ENCODE measurements around the gene DNAJC17.

The DNAJC17 gene

DNA sequence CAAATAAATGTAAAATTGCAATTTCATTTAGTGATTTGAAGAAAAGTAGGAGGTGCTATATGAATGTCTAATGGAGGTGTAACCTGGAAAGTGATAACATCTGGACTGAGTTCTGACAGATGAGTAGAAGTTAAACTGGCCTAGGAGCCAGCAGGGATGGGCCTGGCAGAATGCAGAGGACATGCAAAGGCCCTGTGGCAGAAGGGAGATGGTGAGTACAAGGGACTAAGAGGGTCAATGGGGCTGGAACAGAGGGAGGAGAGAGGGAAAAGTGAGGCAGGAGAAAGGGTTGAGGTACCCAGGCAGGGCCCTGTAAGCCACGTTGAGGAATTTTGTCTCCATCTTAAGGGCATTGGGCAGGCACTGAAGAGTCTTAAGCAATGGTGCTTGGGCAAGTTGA, 24.6 kb upstream of the DNAJC17 start:
- TF ChIP-seq, protein P1, sequence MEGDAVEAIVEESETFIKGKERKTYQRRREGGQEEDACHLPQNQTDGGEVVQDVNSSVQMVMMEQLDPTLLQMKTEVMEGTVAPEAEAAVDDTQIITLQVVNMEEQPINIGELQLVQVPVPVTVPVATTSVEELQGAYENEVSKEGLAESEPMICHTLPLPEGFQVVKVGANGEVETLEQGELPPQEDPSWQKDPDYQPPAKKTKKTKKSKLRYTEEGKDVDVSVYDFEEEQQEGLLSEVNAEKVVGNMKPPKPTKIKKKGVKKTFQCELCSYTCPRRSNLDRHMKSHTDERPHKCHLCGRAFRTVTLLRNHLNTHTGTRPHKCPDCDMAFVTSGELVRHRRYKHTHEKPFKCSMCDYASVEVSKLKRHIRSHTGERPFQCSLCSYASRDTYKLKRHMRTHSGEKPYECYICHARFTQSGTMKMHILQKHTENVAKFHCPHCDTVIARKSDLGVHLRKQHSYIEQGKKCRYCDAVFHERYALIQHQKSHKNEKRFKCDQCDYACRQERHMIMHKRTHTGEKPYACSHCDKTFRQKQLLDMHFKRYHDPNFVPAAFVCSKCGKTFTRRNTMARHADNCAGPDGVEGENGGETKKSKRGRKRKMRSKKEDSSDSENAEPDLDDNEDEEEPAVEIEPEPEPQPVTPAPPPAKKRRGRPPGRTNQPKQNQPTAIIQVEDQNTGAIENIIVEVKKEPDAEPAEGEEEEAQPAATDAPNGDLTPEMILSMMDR (IDR thresholded peaks at IDR 0.05; ENCODE audit: insufficient read depth, low read depth, low read length, missing control alignments) = no peak
- no peak for DNase-seq (ENCODE audit: low read depth)
- no peak overlapping the region for H3K4me3 ChIP-seq (ENCODE audit: low read length)

DNA sequence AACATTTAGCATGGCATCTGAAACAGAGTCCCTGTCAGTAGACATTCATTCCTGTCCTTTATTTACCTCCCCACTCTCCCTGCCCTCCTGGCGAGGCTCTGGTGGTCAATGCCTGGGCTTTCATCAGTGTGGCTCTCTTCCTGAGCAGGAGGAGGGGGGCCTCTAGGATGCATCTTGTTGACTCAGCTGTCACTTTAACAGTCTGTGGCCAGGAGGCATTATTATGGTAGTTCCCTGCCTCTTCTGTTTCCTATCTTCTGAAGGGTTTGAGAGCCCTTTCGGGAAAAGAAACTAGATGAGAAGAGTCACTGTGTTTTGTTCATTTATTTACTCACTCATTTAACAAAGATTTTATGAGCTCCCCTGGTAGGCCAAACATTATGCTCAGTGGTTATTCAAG, 23.6 kb upstream of the DNAJC17 start:
- TF ChIP-seq, protein P1 (IDR thresholded peaks at IDR 0.05; ENCODE audit: insufficient read depth, low read depth, low read length, missing control alignments) = no peak
- no peak overlapping the region for H3K4me3 ChIP-seq (ENCODE audit: low read length)
- DNase-seq (ENCODE audit: low read depth) = no peak

DNA sequence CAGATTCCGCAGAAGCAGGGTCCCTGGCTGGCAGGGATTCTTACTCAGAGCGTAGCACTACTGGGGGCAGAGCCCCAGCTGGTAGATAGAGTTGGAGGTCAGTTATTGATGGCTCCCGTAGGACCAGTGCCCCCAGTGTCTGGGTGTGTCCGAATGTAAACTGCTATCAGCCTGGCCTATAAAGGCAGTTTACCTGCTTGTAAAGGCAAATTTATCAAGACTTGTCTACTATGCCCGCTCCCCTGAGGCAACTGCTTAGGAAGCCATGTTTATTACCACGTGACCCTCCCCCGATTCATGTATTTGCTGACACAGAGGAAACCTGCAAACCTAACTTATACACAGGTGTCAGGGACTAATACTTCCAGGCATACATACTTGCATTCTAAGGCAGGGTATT, 21.8 kb upstream of the DNAJC17 start:
- DNase-seq (ENCODE audit: low read depth) = no peak
- TF ChIP-seq, protein P1 (IDR thresholded peaks at IDR 0.05; ENCODE audit: insufficient read depth, low read depth, low read length, missing control alignments) = no peak

DNA sequence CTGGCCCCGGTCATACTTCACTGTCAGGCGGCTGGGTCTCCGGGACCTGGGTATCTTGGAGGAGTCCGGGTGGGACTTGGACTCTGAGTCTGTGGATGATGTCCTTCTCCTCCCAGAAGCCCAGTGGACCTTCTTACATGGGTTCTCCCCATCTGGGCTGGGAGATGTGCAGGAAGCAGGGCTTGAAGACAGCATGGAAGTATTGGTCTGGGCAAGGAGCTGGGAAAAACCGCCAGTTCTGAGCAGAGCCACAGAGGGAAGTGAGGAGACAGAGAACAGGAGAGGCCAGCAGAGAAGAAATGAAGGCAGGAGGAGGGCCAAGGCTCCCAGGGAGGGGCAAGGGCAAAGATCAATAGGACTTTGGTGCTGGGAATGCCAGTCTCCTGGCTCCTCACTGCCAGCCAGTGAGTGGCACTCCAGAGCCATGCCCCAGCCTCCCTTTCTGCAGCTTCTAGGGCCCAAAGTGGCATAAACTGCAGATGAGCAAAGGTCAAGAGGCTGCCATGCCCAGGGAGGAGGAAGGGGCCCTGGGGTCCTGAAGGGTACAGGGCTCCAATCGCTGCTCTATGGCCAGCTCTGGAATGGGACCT, 21.3 kb upstream of the DNAJC17 start, which contains the start of gene PPP1R14D:
Gene PPP1R14D, minus strand, starts transcription at position 262 of the 590 bp plus-strand sequence. Its CDS starts 67 bp downstream, at position 195.
- DNase-seq (ENCODE audit: low read depth) = no peak
- TF ChIP-seq, protein P1 (IDR thresholded peaks at IDR 0.05; ENCODE audit: insufficient read depth, low read depth, low read length, missing control alignments) = no peak
- no peak within 1 kb of the TSS for H3K4me3 ChIP-seq (ENCODE audit: low read length)

More for the DNA sequence above, 21.8 kb upstream of the DNAJC17 start:
- H3K4me3 ChIP-seq (ENCODE audit: low read length) = no peak overlapping the region

DNA sequence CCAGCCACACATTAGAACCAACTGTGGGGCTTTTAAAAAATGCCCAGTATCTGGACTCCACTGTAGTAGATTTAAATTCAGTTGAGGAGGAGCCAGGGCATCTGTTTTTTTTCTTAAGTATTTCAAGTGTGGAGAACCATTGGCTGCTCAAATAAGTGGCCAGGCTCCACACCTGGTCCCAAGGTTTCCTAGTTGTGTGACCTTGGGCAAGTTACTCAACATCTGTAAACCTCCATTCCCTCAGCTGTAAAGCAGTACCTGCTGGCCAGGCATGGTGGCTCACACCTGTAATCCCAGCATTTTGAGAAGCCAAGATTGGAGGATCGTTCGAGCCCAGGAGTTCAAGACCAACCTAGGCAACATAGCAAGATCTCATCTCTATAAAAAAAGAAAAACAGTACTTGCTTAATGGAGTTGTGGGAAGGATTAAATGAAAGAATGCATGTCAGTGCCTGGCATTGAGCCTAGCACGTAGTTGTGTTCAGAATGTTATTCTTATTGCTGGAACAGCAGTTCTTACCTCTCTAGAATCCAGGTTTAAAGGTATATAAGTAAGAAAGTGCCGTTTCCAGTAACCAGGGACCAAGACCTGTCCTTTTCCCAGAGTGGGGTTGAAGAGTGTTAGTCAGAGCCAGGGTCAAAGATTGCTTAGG, 19.3 kb upstream of the DNAJC17 start:
- TF ChIP-seq, protein P1 (IDR thresholded peaks at IDR 0.05; ENCODE audit: insufficient read depth, low read depth, low read length, missing control alignments) = no peak
- no peak for DNase-seq (ENCODE audit: low read depth)
- H3K4me3 ChIP-seq (ENCODE audit: low read length) = no peak overlapping the region

GRCh38 chr15:40825661-40826422, 18.6 kb upstream of the DNAJC17 start:
- no peak overlapping the region for H3K4me3 ChIP-seq (ENCODE audit: low read length)
- TF ChIP-seq, protein P1 (IDR thresholded peaks at IDR 0.05; ENCODE audit: insufficient read depth, low read depth, low read length, missing control alignments) = no peak
- peak; percentile 56 for DNase-seq (ENCODE audit: low read depth)
